ENCODE results near the gene CGN. TPM values are rescaled to one million over a fixed set of nuclear protein-coding genes. Genes with fewer than 3 reads are reported as not detected.

Gene CGN
- polyA plus RNA-seq, 1 donor from 2014 or later: 4.4 TPM

DNA sequence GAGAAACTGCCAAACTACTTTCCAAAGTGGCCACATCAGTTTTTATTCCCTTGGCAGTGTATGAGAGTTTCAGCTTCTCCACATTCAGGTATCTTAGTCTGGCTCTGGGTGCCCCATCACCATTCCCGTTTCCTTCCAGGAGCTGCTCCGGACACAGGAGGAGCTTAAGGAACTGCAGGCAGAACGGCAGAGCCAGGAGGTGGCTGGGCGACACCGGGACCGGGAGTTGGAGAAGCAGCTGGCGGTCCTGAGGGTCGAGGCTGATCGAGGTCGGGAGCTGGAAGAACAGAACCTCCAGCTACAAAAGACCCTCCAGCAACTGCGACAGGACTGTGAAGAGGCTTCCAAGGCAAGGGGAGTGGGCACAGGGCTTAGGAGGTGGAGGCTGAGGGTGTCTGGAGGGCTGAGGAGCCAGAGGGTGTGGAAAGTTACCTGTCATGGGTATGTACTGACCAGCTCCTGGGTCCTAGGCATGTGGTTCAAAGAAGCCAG lies 18.1 kb downstream of the CGN start:
- no peak overlapping the region for H3K4me2 ChIP-seq (ENCODE audit: low read length)
- H3K27ac ChIP-seq (ENCODE audit: low read length): no peak overlapping the region
- no peak overlapping the region for H2AFZ ChIP-seq (ENCODE audit: low read depth, low read length)
- no peaks in the 10 kb centered on the region for H4K20me1 ChIP-seq (ENCODE audit: insufficient read depth)
- H3K36me3 ChIP-seq (ENCODE audit: insufficient read depth, low read length): no peaks in the 10 kb centered on the region
- no peaks in the 10 kb centered on the region for H3K27me3 ChIP-seq (ENCODE audit: insufficient read depth, low read depth, low read length)
- H3K79me2 ChIP-seq (replicated peaks; ENCODE audit: insufficient read depth, low read length): no peaks in the 10 kb centered on the region
- no peak overlapping the region for H3K4me3 ChIP-seq (ENCODE audit: low read length)
- TF ChIP-seq RAD21 (conservative IDR thresholded peaks at IDR 0.05) (no peak), EZH2 (IDR thresholded peaks at IDR 0.05; ENCODE audit: borderline replicate concordance, insufficient read depth, low read length, poor library complexity, severe bottlenecking) (no peak), MXI1 (conservative IDR thresholded peaks at IDR 0.05; ENCODE audit: poor library complexity, severe bottlenecking) (no peak), TAF1 (IDR thresholded peaks at IDR 0.05; ENCODE audit: low read depth) (no peak), SMC3 (conservative IDR thresholded peaks at IDR 0.05; ENCODE audit: poor library complexity) (no peak), EP300 (conservative IDR thresholded peaks at IDR 0.05; ENCODE audit: poor library complexity, severe bottlenecking) (no peak), POLR2AphosphoS5 (IDR thresholded peaks at IDR 0.05) (no peak)
- TF ChIP-seq, protein P1, sequence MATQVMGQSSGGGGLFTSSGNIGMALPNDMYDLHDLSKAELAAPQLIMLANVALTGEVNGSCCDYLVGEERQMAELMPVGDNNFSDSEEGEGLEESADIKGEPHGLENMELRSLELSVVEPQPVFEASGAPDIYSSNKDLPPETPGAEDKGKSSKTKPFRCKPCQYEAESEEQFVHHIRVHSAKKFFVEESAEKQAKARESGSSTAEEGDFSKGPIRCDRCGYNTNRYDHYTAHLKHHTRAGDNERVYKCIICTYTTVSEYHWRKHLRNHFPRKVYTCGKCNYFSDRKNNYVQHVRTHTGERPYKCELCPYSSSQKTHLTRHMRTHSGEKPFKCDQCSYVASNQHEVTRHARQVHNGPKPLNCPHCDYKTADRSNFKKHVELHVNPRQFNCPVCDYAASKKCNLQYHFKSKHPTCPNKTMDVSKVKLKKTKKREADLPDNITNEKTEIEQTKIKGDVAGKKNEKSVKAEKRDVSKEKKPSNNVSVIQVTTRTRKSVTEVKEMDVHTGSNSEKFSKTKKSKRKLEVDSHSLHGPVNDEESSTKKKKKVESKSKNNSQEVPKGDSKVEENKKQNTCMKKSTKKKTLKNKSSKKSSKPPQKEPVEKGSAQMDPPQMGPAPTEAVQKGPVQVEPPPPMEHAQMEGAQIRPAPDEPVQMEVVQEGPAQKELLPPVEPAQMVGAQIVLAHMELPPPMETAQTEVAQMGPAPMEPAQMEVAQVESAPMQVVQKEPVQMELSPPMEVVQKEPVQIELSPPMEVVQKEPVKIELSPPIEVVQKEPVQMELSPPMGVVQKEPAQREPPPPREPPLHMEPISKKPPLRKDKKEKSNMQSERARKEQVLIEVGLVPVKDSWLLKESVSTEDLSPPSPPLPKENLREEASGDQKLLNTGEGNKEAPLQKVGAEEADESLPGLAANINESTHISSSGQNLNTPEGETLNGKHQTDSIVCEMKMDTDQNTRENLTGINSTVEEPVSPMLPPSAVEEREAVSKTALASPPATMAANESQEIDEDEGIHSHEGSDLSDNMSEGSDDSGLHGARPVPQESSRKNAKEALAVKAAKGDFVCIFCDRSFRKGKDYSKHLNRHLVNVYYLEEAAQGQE (IDR thresholded peaks at IDR 0.05; ENCODE audit: borderline replicate concordance): no peak
- TF ChIP-seq, protein P2, sequence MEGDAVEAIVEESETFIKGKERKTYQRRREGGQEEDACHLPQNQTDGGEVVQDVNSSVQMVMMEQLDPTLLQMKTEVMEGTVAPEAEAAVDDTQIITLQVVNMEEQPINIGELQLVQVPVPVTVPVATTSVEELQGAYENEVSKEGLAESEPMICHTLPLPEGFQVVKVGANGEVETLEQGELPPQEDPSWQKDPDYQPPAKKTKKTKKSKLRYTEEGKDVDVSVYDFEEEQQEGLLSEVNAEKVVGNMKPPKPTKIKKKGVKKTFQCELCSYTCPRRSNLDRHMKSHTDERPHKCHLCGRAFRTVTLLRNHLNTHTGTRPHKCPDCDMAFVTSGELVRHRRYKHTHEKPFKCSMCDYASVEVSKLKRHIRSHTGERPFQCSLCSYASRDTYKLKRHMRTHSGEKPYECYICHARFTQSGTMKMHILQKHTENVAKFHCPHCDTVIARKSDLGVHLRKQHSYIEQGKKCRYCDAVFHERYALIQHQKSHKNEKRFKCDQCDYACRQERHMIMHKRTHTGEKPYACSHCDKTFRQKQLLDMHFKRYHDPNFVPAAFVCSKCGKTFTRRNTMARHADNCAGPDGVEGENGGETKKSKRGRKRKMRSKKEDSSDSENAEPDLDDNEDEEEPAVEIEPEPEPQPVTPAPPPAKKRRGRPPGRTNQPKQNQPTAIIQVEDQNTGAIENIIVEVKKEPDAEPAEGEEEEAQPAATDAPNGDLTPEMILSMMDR (IDR thresholded peaks at IDR 0.05; ENCODE audit: poor library complexity, severe bottlenecking): no peak
- no peaks in the 10 kb centered on the region for H3F3A ChIP-seq (ENCODE audit: insufficient read depth, low read length, poor library complexity, severe bottlenecking)
- H3K9me2 ChIP-seq (ENCODE audit: insufficient read depth, low read length): no peaks in the 10 kb centered on the region
- H3K9me3 ChIP-seq (ENCODE audit: low read length): no peaks in the 10 kb centered on the region
- H3K9ac ChIP-seq (ENCODE audit: low read length): no peak overlapping the region

DNA sequence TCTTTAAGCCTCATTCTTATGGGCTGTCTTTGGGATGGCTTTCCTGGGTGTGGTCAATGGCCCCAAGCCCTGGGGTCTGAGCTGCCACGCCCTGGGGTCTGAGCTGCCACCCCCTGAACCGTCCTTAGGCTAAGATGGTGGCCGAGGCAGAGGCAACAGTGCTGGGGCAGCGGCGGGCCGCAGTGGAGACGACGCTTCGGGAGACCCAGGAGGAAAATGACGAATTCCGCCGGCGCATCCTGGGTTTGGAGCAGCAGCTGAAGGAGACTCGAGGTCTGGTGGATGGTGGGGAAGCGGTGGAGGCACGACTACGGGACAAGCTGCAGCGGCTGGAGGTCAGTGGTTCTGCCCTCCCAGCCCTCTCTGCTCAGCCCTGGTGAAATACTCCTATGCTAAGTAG lies 18.6 kb downstream of the CGN start:
- no peak overlapping the region for H3K4me2 ChIP-seq (ENCODE audit: low read length)
- H3K9me2 ChIP-seq (ENCODE audit: insufficient read depth, low read length): no peaks in the 10 kb centered on the region
- H3K9ac ChIP-seq (ENCODE audit: low read length): no peak overlapping the region
- no peaks in the 10 kb centered on the region for H3F3A ChIP-seq (ENCODE audit: insufficient read depth, low read length, poor library complexity, severe bottlenecking)
- H3K4me3 ChIP-seq (ENCODE audit: low read length): no peak overlapping the region
- H3K9me3 ChIP-seq (ENCODE audit: low read length): no peaks in the 10 kb centered on the region
- no peak overlapping the region for H2AFZ ChIP-seq (ENCODE audit: low read depth, low read length)
- no peaks in the 10 kb centered on the region for H3K36me3 ChIP-seq (ENCODE audit: insufficient read depth, low read length)
- no peaks in the 10 kb centered on the region for H3K79me2 ChIP-seq (replicated peaks; ENCODE audit: insufficient read depth, low read length)
- no peaks in the 10 kb centered on the region for H3K27me3 ChIP-seq (ENCODE audit: insufficient read depth, low read depth, low read length)
- TF ChIP-seq, protein P1 (IDR thresholded peaks at IDR 0.05; ENCODE audit: borderline replicate concordance): no peak
- TF ChIP-seq TAF1 (IDR thresholded peaks at IDR 0.05; ENCODE audit: low read depth) (no peak), EZH2 (IDR thresholded peaks at IDR 0.05; ENCODE audit: borderline replicate concordance, insufficient read depth, low read length, poor library complexity, severe bottlenecking) (no peak), RAD21 (conservative IDR thresholded peaks at IDR 0.05) (no peak), SMC3 (conservative IDR thresholded peaks at IDR 0.05; ENCODE audit: poor library complexity) (no peak), EP300 (conservative IDR thresholded peaks at IDR 0.05; ENCODE audit: poor library complexity, severe bottlenecking) (no peak), POLR2AphosphoS5 (IDR thresholded peaks at IDR 0.05) (no peak), MXI1 (conservative IDR thresholded peaks at IDR 0.05; ENCODE audit: poor library complexity, severe bottlenecking) (no peak)
- TF ChIP-seq, protein P2 (IDR thresholded peaks at IDR 0.05; ENCODE audit: poor library complexity, severe bottlenecking): no peak
- no peaks in the 10 kb centered on the region for H4K20me1 ChIP-seq (ENCODE audit: insufficient read depth)
- no peak overlapping the region for H3K27ac ChIP-seq (ENCODE audit: low read length)

Data from neural cell (in vitro differentiated cells).